ENCODE data around the gene FERD3L.

FERD3L gene

GRCh38 chr7:19097165-19098055 is 47.8 kb downstream of the FERD3L start:
- DNase-seq, result no peak

GRCh38 chr7:19095353-19095860 is 49.8 kb downstream of the FERD3L start:
- no peak for DNase-seq
